Measurements from ENCODE around the gene FBXO34.
A peak's percentile ranks its signal among the peaks of the same experiment; 100 is the strongest.
"Not testable (repeated sequence)": the region's sequence is repeated elsewhere in the genome, so short reads cannot be mapped to it uniquely, and the experiment has no call there.

FBXO34 gene

DNA sequence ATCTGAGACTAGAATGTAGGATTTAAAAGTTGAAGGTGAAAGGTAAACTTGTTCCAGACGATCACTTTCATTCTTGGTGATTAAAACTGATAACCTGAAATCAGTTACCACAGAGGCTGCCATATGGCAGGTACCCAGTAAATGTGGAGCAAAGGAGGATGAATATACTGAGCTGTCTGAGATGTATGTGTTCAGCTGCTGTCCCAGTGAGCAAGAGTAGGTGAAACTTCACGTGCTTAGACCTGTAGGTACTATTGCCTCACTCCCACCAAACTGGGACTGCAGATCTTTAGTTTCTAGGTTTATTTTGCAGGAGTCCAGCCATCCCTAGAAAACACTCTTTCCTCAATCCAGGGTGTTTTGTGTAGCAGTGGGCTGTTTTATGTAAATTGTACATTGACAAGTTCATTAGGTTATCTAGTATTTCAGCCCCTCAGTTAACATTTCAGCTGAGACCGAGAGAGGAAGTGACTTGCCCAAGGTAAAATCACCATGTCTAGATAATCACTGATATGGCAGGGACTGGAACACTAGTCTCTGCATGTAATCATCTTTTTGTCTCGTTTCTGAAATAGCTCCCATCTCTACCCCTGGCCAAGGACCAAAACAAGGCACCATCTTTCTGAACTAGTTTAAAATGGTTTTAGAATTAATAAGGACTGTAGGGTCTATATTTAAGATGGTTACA lies 77.7 kb downstream of the FBXO34 start:
- no peak for DNase-seq

DNA sequence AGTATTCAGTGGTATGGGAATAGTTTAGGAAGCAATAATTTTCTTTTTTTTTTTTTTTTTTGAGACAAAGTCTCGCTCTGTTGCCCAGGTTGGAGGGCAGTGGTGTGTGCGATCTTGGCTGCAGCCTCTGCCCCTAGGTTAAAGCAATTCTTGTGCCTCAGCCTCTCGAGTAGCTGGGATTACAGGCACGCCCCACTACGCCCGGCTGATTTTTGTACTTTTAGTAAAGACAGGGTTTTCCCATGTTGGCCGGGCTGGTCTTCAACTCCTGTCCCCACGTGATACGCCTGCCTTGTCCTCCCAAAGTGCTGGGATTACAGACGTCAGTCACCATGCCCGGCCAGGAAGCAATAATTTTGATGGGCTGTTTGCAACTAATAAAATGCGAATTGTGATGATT lies 78.3 kb downstream of the FBXO34 start:
- DNase-seq = no peak

DNA sequence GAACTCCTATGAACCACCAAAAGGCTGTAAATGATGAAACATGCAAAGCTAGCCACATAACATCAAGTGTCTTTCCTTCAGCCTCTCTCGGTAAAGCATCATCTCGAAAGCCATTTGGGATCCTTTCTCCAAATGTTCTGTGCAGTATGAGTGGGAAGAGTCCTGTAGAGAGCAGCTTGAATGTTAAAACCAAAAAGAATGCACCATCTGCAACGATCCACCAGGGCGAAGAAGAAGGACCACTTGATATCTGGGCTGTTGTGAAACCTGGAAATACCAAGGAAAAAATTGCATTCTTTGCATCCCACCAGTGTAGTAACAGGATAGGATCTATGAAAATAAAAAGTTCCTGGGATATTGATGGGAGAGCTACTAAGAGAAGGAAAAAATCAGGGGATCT lies 79.2 kb downstream of the FBXO34 start:
- no peak for DNase-seq

DNA sequence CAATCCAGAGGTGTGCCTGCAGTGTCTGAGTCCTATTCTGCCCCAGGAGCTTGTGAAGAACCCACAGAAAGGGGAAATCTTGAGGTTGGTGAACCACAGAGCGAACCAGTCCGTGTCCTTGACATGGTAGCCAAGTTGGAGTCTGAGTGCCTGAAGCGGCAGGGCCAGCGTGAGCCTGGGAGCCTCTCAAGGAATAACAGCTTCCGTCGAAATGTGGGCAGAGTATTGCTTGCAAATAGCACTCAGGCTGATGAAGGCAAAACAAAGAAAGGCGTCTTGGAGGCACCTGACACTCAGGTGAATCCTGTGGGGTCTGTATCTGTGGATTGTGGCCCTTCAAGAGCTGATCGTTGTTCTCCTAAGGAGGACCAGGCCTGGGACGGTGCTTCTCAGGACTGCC lies 79.9 kb downstream of the FBXO34 start:
- DNase-seq = no peak

DNA sequence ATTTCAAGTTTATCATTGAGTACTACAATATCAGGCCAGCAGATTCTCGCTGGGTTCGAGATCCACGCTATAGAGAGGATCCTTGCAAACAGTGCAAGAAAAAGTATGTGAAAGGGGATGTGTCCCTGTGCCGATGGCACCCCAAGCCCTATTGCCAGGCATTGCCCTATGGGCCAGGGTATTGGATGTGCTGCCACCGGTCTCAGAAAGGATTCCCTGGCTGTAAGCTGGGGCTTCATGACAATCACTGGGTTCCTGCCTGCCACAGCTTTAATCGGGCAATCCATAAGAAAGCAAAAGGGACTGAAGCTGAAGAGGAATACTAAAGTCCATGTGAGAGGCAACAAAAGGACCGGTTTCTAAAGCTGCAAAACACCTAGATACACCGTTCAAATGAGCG lies 81.0 kb downstream of the FBXO34 start:
- no peak for DNase-seq

DNA sequence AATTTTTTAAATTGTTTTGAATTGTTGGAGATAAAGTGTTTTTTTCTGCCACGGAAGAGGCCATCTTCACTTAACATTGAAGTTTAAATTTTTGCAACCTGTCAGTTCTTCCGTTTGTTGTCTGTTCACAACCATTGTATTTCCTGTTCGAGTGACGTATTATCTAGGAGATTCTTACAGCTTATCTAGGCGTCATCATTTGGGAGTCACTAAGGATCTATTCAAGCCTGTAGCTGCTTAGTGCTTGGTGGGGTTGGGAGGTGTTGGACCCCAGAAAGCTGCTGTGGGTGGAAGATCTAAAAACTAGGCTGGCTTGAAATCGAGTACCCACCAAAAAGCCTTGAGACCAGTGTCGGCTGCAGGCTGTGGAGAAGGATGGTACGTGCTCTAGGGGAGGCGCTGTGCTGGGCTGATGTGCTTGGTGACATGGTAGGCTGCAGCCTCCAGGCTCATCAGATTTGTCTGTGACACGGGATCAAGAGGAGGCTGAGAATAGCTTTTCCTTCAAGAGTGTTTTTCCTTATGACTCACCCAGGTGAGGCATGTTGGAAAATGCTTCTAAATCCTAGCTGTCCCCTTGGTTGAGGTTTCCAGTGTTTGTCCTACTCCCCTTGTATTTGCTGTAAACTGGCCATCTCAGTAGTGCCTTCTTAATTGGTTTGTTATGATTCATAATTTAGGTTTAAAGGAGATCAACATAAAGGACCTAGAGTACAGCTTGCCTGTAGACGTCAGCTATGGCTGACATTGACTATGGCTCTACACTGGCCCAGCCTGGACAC lies 82.7 kb downstream of the FBXO34 start:
- no peak for DNase-seq

DNA sequence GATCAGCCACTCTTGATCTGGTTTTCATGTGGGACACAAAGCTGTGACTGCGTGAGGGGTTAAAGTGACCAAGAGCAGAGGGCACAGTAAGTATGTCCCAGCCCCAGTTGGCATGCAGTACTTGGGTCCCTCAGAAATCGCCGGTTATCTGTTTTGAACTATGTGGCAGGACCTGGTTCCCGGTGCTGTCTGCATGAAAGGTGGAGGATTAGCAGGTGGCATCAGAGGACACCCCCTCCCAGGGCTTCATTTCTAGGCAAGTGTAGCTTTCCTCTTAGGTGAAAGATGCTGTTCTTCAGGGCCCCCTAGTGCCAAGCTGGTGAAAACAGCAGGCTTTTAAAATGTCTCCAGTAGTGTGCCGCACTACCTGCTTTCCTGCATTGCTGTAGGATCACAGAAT lies 83.3 kb downstream of the FBXO34 start:
- peak; percentile 38 for DNase-seq

- no peak for DNase-seq
These were observed 84.7 kb downstream of the FBXO34 start for GRCh38 chr14:55355922-55356321.

DNA sequence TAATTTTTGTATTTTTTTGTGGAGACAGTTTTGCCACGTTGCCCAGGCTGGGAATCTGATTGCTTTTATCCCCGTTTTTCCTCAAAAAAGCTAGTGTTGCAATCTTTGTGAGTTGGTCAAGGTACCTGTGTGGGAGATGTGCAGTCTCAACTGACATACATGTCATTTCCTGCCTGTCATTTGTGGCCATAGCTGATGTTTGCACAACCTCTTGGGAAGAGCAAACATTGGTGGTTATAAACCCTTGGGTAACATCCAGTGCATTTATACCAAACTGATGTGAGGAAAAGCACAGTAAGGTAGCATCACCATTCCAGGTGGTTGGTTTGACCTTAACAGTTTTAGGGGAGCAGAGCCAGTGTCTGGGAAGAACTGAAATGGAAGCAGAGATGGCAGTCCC lies 85.7 kb downstream of the FBXO34 start:
- DNase-seq = no peak

DNA sequence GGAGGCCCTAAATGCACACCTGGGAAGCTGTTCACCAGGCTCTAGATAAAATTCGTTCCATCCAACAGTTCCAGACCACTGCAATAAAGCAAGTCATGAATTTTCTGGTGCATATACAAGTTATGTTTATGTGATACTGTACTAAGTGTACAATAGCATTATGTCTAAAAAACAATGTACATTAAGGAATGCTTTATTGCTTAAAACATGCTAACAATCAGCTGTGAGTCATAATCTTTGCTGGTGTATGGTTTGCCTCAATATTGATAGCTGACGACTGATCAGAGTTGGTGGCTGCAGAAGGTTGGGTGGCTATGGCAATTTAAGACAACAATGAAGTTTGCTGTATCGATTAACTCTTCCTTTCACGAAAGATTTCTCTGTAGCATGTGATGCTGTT lies 88.1 kb downstream of the FBXO34 start:
- no peak for DNase-seq

- DNase-seq = no peak
These were observed 90.0 kb downstream of the FBXO34 start for GRCh38 chr14:55361190-55361589.

- DNase-seq = no peak
These were observed 95.0 kb downstream of the FBXO34 start for GRCh38 chr14:55366271-55366670.

GRCh38 chr14:55370883-55371455 lies 99.7 kb downstream of the FBXO34 start:
- no peak for DNase-seq

GRCh38 chr14:55372423-55372822 lies 101.2 kb downstream of the FBXO34 start:
- DNase-seq = no peak

- no peak for DNase-seq
These were observed 101.6 kb downstream of the FBXO34 start for GRCh38 chr14:55372825-55373224.

DNA sequence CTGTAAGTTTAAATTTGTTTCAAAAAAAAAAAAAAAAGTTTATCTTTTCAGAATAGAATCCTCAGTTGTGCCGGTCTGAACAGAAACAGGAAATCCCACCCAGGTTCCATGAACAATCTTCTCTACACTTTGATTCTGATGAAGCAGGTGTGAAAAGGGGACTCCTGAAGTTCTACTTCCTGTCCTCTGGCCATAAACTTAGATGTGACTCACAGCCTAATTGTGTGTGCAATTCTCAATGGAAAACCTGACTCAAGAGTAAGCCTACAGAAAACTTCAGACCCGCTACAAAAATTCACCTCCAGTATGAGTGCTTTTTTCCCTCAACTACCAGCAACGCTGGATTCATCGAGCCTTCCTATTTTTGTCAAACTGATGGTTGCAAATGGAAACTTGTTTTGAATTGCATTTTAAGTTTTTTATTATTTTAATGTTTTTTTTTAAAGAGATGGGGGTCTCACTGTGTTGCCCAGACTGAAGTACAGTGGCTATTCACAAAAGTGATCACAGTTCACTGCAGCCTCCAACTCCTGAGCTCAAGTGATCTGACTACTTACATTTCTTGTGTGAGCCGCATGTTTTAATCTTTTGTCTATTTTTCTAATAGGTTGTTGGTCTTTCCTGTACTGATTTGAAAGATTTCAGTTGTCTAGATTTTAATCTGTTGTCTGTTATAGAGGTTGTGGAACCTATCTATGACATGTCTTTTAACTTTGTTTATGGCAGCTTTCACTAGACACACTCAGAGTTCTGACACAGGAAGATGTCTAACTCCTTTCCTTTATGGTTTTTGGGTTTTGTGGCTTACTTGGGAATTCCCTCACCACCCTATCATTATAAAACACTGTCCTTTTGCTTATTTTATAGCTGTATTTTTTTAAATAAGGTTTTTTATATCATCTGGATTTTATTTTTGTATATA lies 102.8 kb downstream of the FBXO34 start:
- DNase-seq = no peak

- no peak for DNase-seq
These were observed 103.5 kb downstream of the FBXO34 start for GRCh38 chr14:55374771-55375170.

DNA sequence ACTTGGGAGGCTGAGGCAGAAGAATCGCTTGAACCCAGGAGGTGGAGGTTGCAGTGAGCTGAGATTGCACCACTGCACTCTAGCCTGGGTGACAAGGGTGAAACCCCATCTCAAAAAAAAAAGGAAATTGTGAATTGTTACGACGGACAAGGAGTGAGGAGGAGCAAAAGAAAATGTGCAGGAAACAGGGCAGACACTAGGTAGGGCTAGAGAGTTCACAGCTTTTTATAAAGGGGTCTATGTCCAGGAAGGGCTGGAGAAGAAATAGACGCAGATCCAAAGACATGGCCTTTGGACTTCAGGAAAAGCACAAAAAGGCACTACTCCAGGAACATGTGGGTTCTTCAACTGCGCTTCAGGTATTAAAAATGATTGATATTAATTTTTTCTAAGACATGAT lies 106.0 kb downstream of the FBXO34 start:
- no peak for DNase-seq

- no peak for DNase-seq
These were observed 109.8 kb downstream of the FBXO34 start for GRCh38 chr14:55381040-55381439.

DNA sequence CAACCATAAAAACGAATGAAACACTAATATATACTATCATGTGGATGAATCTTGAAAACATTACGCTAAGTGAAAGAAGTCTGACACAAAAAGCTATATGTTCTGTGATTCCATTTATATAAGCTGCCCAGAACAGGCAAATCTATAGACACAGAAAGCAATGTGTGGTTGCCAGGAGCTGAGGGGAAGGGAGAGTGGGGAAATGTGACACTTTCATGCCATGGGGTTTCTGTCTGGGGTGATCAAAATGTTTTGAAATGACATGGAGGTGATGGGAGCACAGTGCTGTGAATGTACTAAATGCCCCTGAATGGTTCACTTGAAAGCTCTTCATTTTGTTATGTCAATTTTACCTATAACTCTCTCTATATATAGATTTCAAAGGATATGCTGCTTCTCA lies 110.3 kb downstream of the FBXO34 start:
- no peak for DNase-seq

GRCh38 chr14:55382483-55382882 lies 111.3 kb downstream of the FBXO34 start:
- DNase-seq = no peak

GRCh38 chr14:55383056-55383466 lies 111.8 kb downstream of the FBXO34 start:
- not testable (repeated sequence) for DNase-seq

GRCh38 chr14:55383541-55384140 lies 112.4 kb downstream of the FBXO34 start:
- no peak for DNase-seq
